DMS53 treated with DMSO at 0.1 percent for 48 hours (cell line): ENCODE data around the gene ABTB2.

Source experiments
- DNase-seq: peaks from one replicate; lab custom pipeline; 2025; ENCODE audit not compliant: unreplicated experiment; lab: John Stamatoyannopoulos, UW

Gene ABTB2

DNA sequence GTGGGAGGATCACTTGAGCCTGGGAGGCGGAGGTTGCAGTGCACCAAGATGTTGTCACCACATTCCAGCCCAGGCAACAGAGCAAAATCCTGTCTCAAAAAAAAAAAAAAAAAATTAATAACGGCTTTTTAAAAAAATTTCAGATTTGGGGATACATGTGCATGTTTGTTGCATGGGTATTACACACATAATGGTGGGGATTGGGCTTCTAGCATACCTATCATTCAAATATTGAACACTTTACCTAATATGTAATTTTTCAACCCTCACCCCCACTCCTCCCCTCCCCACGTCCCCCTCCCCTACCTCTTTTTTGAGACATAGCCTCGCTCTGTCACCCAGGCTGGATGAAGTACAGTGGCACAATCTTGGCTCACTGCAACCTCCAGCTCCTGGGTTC, 40.1 kb downstream of the ABTB2 start:
- DNase-seq, result no peak

DNA sequence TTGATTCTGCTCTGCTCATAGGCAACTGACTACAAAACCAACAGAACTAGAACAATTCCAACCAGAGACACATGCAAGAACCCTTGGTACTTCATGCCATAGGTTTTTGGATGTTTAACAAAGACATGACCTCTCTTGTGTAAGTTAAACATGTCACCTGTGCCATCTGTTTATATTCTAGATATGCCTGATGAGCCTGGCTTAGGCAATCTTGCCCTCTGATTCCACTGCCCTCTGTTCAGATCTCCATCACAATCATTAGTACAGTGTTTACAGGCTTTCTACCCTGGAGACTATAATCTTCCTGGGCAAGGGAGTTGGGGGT, 40.8 kb downstream of the ABTB2 start:
- DNase-seq, result no peak

DNA sequence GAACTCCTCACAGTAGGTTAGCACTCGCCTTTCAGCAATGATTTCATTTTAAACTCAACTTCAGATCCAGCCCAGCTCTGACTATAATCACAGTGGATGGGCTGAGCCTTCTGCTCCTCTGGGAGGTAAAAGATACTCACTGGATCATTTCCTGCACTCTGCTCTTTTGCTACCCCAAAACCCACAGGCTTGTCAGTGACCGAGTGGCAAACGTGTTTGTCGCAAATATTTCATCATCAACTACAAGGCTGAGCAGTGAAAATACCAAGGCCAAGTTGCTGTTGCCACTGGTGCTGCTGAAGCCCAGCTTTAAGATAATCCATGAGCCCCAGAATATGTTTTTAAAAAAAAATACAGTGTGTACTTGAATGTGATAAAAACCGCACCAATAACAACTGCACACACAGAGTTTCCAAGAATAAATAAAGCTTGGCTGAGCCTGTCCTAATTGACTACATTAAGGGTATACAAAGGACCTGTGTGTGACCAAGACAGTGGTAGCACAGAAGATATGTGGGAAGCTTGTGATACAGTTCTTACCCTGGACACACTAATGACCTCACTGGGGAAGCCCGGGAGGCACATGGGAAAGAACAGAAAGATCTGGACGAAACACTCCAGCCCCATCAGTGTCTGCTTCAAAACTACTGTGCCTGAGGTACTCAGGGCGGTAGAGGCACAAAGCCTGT, 41.3 kb downstream of the ABTB2 start:
- DNase-seq, result no peak

- no peak for DNase-seq
Measured at GRCh38 chr11:34315394-34315793, 42.4 kb downstream of the ABTB2 start.

DNA sequence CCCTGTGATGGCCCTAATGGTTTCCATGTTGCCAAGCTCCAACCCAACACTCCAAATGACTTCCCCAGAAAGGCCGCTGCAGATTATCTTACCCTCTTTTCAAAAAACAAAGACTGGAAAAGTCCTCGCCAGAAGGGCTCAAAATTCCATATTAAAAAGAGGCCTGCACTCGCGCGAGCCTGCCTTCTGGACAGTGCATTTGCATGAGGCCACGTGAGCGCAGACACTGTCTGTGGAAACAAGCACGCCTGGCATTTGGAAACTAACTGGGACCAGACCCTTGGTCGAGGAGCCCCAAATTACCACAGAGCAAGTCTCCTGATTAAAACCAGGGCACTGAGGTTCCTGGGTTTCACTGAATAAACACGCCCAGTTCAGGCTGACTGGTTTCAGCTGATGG, 42.9 kb downstream of the ABTB2 start:
- DNase-seq, result no peak

DNA sequence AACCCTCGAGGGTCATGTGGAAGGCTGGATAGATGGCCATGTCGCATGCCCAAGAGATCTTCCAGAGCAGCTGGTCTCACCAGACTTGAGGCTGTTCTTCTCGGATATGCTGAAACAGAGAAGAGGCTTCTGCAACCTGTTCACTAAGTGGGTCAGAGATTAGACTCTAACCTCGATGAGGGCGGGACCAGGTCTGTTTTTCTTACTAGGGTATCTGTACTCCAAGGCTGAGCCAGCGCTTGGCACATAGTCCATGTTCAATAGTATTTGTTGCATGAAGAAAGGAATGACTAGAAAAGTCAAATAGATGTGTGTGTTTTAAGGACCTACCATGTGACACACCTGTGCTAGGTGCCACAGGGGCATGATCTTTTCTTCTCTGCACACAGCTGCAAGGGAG, 43.6 kb downstream of the ABTB2 start:
- DNase-seq, result no peak

GRCh38 chr11:34313099-34313517, 44.7 kb downstream of the ABTB2 start:
- DNase-seq, result no peak

- DNase-seq, result no peak
Measured at GRCh38 chr11:34311126-34311525, 46.7 kb downstream of the ABTB2 start.

- no peak for DNase-seq
Measured at GRCh38 chr11:34309965-34310364, 47.8 kb downstream of the ABTB2 start.

DNA sequence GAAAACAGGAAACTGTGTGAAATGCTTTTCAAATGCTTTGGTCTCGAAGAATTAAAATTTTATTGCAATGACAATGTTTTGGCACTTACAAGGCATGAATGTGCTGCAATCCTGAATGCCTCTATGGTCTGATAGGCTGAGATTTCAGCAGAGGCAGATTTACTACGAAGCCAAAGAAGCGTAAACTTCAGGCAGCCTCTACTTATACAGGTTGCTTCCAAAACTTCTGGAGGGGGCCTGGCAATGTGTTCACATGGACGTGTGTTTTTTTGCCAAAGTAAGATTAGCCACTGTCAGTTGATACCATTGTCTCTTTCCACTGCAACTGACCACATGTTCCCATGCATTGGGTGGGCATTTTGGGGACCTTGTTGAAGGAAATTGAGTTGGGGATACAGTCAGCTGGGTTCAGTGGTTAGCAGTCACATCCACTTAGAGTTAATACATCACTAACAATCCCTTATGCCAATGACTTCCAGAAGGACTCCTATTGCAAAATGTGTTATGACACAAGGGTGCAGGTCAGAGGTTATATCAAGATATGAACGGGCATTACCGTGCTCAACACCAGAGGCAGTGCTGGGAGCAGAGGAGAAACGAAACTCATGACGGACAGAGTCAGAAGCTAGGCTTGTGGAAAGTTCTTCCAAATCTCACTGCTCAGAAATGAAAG, 48.8 kb downstream of the ABTB2 start:
- DNase-seq, result no peak

GRCh38 chr11:34308049-34308912, 49.5 kb downstream of the ABTB2 start:
- DNase-seq, result no peak

DNA sequence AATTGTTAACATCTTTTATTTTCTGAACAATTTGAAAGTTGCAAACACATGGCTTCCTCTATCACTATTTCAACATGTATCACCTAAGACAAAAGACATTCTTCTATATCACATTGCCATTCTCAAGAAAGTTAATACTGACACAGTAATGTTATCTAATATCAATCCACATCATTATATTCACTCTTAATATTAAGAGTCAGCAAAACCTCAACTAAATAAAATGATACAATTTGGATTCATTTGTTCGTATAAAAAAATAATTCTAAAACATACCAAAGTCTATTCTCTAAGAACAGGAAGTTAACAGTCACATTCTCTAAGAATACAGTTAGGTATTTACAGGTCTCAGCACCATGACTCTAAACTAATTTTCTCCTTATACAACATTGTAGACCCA, 52.0 kb downstream of the ABTB2 start:
- no peak for DNase-seq

GRCh38 chr11:34305193-34305592, 52.6 kb downstream of the ABTB2 start:
- no peak for DNase-seq

GRCh38 chr11:34303028-34303570, 54.7 kb downstream of the ABTB2 start:
- DNase-seq, result no peak

- no peak for DNase-seq
Measured at GRCh38 chr11:34302046-34302921, 55.5 kb downstream of the ABTB2 start.

DNA sequence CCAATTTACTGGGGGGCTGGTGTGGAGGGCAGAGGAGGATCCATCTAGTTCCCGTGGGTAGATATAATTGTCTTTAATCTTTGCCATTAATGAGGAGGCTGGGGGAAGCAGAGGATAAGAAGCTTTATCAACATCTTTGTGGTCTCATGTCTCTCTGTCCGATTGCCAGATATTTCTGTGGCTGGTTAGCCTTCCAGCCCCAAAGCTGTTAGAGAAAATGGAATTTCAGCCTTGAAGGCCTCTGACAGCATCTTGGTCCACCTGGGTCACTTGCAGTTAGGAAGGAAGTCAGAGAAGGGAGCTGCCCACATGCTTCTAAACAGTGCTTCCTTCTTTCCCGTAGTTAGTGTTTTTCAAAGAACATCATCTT, 56.9 kb downstream of the ABTB2 start:
- DNase-seq, result no peak

DNA sequence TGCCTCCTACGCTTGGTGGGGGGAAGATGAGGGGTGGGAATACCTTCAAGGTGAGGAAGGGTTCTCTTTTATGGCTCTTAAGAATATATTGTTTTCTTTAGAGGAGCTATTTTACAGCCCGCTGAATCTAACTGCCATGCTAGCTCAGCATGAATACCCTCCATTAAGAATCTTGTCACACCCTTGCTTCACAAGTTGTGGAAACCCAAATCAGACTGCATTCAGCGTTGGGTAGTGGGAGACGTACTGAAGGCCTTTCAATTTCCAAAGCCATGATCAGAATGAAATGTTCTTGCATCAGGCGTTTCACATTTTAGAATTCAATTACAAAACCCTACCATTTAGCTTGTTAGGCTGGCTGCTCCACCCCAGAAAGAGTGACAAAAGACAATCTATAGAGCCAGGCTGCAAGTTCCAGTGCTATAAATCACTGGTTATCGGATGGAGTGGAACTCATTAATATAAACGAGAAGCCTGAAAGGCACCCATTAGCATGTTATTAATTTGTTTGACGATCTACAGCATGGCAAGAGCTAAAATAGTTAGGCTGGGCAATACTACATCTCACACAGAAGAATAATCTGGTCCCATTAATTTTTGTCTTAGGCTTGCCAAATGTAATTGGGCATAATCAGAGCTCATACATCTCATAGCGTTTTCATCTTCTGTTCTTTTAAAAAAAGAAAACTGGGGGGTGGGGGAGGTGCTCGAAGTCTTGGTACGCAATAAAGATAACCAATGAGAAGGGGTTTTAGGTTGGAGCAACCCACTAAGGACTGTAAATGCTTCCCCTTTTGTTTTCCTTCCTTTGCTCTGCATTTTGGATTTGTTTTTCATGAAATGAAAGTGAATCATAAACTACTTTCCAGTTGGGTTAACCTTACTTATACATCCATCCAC, 57.5 kb downstream of the ABTB2 start:
- DNase-seq, result no peak

- no peak for DNase-seq
Measured at GRCh38 chr11:34299284-34299972, 58.4 kb downstream of the ABTB2 start.

DNA sequence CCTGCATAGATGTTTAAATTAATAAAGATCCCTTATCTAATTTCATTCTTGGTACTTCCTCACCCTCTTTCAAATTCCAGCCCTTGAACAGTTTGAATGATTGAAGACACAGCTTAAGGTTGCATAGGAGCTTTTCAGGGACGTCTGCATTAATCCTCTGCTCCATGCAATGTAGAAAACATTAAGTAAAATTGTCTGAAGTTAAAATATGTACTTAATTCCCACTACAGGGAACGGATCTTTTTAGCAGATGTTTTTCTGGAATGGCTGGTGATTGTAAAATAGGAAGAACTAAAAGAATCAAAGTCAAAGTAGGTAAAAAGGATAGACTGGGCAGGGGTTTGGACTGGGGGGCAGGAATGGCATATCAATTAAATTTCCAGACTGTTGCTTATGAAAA, 58.9 kb downstream of the ABTB2 start:
- DNase-seq, result no peak
